HT1080 (cell line): Measurements from ENCODE around the gene AGBL4. TPM values are rescaled to one million over a fixed set of nuclear protein-coding genes. Genes with fewer than 3 reads are reported as not detected.
"Not testable (repeated sequence)": the region's sequence is repeated elsewhere in the genome, so short reads cannot be mapped to it uniquely, and the experiment has no call there.

Experiments used
- DNase-seq: peaks from one replicate; pipeline ENCODE4 v3.0.0-alpha.2; 2015; ENCODE audit warnings: low read depth
- total RNA-seq: library from RNA; depleted of rRNA; stranded (reverse); fragments of >200 nt; shearing (Covaris generic); gene quantifications from 2 replicates; pipeline ENCODE4 v1.2.3, GENCODE V29; 2014

The AGBL4 gene
- total RNA-seq, 1 experiment from 2014 or later: not detected

DNA sequence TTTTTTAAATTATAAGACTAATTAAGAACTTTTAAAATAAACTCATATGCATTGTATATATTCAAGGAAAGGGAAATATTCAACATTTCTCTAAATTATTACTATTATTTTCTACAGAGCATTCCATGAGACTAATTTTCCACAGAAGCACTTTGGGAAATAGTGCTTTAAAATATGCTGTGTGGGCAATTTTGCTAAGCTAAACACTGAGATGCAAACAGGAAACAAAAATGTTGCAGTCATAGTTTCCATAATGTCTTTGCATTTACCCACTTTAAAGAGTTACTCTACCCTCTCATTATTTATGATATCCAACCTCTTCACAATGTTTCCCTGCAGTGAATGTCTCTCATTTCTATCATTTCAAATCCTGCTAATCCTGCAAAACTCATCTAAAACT, 977.4 kb downstream of the AGBL4 start:
- no peak for DNase-seq

DNA sequence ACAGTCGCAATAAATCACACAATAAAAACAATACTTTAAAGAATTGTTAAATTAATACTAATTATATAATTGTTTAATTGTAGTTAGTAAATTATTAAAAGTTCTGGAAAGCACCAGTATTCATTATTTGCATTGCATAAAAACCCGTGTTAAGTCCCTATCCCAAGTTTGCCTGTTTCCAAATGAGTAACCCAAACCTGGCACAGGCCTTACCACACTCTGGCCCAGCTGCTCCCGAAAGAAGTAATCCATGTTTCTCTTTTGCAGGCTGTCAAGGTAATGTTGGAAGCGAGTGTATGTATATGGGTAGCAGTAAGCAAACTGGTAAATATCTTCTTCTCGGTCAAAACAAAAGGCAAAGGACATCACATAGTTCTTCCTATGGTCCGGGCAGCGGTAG, 978.4 kb downstream of the AGBL4 start:
- DNase-seq: no peak

DNA sequence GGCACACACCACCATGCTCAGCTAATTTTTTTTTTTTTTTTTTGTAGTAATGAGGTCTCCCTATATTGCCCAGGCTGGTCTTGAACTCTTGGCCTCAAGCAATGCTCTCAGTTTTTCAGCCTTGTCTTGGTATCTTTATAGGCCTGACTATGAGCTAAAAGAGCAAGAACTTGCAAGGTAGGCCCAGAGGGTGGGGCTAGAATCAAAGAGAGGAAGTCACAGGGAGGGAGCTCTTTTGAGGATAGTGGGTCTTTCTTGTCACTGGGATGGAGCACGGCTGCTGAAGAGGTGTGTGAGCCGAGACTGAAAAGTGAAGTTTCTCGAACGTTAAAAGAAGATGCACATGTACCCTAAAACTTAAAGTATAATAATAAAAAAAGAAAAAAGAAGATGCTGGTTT, 987.1 kb downstream of the AGBL4 start:
- DNase-seq: no peak

DNA sequence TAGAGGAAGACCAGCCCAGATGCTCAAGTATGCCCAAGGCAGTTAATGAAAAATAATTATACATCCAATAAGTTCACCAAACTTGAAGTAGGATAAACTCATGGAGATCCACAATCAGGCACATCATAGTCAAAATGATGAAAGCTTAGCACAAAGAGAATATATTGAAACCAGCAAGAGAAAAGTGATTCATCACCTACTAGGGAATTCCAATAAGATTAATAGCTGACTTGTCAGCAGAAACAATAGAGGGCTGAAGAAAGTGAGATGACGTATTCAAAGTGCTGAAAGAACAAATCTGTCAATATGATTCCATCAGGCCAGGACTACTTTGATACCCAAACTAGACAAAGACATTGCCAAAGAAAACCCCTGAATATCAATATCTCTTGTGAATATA, 995.4 kb downstream of the AGBL4 start:
- peak; percentile 10 for DNase-seq

DNA sequence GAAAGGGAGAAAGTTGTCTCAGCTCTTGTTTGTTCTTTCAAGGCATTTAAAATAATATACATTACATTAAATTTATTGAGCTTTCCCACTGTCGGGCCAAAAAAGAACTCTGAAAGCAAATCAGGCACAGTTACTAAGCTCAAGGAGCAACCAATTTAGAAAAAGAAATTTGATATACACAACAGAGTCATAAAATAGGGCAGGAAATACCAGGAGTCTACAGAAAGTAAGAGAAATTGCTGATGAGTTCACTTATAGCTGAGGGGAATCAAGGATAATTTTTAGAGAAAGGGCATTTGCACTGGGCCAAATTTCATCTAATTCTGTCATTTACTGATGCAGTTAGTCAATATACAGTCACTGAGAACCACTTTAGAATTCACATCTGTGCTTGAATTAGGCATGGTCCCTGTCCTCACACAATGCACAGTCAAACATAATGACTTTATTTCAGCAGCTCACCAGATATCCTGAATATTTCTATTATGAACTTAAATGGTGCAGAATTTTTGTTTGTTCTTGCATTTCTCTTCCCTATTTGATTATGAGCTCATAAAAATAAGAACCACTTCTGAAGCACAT, 997.4 kb downstream of the AGBL4 start:
- DNase-seq: no peak

DNA sequence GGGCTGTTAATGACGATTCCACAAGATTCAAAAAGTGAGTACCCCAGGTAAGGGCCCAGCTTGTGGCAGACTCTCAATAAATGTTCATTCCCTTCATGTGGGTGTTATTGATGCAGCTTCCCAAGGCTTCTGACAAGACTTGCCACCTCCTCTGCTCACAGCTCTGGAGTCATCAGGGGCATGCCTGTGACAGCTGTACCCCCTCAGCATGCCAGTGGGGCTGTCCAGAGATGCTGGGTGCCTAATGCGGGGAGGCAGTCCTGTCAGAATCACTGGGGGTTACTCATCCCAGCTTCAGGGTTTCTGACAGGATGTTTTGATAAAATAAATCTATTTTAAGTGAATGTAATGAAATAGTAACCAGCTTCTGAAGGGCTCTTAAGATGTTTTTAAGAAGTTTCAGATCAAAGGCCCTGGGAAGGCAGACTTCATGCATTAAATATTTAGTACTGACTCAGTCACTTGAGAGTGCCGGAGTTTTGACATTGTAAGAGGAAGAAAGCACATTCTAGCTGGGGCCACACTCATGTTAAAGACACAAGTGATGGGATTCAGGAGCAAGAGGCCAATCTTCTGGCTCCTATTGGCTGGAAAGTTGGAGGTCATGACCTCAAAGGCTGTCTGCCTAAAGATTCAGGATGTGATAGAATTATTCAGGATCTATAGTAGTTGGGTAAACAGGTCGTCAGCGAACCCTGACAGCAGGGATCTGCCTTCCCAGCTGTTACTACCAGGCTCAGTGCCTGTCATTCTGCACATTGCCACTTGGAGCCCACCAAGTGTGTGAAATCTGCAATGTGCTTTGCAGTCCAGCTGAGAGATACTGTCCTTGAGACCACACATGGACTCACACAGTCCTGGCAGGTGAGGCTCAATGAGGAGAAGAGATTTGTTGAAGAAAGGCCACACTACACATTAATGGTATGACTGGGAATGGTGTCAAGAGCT, 1007.5 kb downstream of the AGBL4 start:
- DNase-seq: peak; percentile 14

DNA sequence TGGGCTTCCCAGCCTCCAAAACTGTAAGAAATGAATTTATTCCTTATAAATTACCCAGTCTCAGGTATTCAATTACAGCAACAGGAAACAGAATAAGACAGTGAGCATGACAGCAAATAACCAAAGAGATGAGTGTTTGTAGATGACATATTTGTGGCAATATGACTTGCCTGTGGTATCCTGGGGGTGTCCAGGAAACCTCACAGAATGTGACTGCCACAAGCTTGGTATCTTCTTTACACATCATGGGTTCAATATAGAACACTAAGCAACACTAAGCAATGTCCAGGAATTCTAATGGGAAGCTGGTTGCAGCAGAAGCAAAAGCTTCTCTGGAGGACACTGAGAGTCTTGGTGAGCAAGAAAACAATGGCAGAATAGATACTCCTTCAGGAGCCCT, 1010.7 kb downstream of the AGBL4 start:
- peak; percentile 62 for DNase-seq

DNA sequence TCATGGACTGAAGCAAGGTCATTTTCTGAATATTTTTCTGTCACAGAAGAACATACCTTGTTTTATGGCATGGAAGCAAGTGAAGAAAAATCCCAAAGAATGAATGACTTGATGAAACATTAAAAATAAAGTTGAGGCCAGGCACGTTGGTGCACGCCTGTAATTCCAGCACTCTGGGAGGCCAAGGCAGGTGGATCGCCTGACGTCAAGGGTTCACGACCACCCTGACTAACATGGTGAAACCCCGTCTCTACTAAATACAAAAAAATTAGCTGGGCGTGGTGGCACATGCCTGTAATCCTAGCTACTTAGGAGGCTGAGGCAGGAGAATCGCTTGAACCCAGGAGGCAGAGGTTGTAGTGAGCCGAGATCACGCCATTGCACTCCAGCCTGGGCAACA, 1020.8 kb downstream of the AGBL4 start:
- not testable (repeated sequence) for DNase-seq

DNA sequence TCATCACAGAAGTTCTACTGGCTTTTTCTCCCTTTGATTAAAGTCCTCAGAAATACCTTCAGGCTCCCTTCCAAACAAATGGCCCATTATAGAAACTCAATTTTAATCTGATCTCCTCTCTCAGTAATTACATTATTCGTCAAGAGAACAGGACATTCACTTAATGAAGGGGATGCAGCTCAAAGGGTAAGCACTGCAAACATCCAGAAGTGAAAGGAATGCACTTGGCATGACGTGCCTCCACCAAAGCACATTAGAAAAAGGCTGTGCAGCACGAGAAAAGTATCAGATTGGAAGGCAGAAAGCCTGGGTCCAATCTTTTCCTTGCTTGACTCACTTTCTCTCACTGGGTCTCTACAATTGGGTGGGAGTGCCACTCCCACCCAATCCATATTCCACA, 1024.4 kb downstream of the AGBL4 start:
- DNase-seq: no peak

DNA sequence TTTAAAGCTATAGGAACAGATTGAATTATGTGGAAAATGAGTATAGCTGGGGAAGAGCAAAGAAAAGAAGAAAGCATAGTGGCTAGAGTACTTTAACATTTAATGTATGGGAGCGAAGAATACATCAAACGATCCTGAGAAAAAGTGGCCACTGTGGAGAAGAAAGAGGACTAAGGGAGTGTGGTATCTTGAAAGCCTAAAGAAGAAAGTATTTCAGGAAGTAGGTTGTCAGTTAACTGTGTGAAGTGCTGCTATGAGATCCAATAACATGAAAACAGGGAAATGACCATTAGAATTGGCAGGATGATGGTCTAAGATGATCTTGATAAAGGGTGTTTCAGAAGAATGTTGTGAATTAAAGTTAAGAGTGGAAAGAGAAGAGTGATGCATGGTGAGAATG, 1027.4 kb downstream of the AGBL4 start:
- DNase-seq: no peak

DNA sequence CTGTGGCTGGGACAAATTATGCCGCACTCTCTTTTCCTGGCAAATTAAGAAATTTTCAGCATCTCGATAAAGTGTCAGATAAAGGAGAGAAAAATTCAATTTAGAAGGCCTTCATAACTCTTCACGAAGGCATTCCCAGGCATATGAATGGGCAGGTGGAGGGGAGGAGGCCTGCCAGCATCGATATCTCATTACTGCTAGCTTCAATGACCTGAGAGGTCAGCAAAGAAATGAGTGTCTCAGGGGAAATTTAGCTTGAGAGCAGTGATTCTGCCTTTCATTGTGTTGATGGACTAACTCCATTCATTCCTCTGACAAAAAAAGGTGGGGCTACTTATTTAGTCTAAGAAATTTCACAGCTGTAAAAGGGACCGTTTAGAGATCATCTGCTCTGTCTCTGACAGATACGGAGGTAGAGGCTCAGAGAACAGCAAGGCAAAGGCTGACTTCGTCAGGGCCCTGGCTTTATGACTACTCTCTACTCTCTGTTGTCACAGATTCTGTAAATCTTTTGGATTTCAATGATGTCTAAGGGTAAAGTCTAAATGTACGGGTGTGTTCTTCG, 1035.0 kb downstream of the AGBL4 start:
- no peak for DNase-seq

DNA sequence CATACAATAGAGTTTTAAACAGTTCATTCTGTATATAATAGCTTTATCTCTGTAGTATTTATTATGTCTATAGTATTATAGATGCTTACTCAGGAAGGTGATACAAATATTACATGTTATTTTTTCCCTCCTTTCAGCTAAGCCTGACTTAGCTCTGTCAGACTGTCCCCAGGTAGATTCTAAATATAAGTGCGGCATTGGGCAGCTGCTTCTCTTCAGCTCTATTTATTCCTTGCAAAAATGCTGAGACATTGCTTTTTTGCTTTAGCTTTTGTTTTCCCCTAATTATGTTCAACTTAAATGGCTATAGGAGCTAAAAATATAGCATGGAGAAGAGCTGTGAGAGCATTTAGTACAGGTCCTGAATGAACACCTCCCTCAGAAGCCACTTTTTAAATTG, 1043.8 kb downstream of the AGBL4 start:
- no peak for DNase-seq

DNA sequence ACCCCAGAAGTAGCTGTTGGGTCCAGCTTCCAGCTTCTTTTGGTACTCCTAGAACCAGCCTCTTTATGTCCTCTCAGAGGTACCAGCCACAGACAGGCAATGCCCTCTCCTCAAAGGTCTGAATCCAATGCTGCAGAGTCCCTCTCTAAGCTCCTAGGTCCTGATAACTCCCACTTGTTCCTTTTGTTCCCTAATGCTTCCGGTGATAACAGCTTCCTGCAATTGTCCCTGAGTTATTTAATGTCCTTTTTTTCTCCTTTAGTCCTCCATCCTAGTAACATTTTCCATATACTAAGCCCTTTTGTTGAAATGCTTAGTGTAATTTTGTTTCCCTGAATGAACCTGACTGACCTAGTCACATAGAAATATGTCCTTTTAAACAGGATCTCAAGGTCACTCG, 1045.3 kb downstream of the AGBL4 start:
- DNase-seq: no peak

DNA sequence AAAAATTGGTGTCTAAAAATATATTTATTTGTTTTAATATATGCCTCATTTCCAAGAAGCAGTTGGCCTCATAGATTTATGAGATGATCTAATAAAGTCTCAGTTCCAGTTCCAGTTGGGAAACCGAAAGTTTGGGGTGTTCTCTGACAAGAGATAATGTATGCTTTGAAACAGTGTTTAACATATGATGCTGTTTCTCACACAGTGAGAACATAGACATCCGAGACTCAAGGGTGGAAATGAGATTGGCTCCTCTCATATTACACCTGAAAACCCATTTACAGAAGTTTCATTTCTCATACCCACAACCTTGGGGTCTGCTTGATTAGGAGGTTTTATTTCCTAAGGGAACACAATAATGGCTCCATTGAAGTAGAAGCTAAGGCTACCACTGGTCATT, 1046.5 kb downstream of the AGBL4 start:
- no peak for DNase-seq

DNA sequence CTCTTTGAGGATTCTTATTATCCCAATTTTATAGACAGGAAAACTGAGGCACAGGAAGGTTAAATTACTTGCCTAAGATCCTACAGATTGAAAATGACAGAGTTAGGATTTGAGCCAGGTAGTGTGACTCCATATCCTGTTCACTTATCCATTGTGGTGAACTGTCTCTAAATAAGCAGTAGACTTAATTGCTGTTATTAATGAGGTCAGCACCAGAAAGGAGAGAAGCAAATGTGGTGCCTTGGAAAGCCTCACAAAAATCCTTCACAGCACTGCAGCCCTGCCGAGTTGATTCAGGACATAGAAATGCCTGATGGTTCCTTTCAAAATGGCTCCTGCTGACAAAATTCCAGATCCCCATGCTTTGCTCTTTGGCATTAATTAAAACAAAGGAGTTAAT, 1053.8 kb downstream of the AGBL4 start:
- DNase-seq: no peak

DNA sequence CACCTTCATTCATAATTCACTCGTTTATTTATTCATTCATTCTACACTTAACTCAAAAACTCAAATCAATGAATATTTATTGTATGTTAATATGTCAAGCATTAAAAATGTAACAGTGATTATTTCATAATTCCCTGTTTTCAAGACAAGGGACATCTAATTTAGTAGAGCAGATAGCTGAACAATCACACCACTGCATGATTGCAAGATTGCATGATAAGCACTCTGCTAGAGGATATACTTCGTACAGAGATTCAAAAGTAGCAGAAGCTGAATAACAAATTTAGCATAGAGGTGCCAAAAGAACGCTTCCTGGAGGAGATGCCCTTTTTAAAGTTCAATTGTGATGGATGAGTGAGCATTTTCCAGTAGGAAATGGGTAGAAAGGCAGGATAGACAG, 1056.4 kb downstream of the AGBL4 start:
- DNase-seq: no peak

DNA sequence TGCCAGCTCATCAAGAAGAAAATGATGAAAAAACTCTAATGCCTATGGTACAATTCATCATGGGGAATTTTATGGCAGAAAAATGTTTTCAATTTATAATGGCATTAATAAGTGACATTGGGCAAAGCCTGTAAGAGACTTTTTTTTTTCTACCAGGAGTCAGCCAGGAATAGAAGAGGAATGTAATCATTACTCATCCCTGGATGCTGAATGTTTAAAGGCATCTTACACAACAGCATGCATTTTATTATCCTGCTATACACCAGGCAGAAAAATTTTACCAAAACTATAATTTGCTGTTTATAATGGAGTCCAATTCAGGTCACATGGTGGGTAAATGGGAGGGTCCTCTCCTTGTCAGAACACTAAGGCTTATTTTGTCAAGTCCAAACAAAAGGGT, 1057.2 kb downstream of the AGBL4 start:
- peak; percentile 57 for DNase-seq

DNA sequence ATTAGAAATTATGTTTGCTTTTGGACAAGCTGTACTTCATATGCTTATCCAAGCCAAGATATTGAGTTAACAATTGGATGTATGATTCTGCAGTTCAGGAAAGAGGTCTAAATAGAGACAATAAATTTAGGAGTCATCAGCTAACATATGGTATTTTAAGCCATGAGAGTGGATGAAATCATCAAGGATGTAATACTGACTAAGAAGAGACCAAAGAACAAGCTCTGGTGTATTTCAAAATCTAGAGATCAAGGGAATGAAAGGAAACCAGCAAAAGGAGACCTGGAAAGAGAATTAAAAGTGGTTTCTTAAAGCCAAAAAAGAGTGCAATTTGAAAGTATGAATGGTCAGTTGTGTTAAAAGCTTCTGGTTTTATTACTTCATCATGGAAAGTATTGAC, 1063.4 kb downstream of the AGBL4 start:
- DNase-seq: peak; percentile 25

DNA sequence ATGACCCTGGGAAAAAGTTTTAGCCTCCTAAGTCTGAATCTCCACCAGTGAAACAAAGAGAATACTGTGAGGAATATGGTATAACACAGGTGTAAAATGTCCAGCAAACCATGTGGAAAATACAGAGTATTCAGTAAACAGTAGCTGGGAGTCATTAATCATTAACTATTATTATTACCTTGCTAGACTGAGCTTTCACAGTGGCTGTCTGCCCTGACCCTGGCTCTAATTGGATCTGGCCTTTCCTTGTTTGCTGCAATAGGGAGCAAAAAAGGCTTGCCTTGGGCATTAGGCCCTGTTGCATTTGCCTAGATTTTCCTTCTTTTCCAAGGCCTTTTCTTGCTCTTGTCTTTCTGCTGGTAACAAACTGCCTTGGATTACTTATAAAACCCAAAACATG, 1068.0 kb downstream of the AGBL4 start:
- DNase-seq: no peak

DNA sequence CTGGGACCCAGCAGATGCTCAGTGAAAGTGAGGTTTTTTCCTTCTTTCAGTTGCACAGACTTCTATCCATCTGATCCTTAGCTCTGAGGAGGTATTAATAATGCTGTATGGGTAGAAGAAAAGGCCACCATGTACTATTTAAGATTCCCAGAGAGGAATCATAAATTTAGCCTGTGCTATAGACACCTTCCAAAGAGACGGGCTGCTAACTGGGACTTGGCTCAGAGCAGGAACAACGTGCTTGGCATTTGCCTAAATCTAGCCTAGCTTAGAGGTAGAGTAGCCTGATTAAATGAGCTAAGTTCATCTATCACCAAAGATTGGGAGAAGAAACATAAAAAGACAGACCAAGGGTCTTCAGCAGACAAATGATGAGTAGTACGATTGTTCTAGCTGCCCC, 1070.1 kb downstream of the AGBL4 start:
- DNase-seq: no peak

DNA sequence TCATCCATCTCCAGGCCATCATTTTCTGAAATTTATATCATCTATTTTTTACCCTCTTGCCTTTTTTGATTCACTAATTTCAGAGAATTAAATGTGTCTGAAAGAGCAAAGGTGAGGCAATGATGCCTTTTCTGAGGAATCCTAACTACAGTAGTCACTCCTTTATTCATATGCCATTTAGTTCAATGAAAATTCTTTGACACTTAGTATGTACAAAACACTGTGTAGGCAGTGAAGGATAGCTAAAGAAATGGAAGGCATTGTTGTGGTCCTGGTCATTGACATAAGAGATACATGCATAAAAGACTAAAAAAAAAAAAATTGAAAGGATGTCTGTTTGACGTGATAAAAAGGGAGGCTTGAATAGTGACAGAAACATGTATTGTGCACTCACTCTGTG, 1075.2 kb downstream of the AGBL4 start:
- no peak for DNase-seq

DNA sequence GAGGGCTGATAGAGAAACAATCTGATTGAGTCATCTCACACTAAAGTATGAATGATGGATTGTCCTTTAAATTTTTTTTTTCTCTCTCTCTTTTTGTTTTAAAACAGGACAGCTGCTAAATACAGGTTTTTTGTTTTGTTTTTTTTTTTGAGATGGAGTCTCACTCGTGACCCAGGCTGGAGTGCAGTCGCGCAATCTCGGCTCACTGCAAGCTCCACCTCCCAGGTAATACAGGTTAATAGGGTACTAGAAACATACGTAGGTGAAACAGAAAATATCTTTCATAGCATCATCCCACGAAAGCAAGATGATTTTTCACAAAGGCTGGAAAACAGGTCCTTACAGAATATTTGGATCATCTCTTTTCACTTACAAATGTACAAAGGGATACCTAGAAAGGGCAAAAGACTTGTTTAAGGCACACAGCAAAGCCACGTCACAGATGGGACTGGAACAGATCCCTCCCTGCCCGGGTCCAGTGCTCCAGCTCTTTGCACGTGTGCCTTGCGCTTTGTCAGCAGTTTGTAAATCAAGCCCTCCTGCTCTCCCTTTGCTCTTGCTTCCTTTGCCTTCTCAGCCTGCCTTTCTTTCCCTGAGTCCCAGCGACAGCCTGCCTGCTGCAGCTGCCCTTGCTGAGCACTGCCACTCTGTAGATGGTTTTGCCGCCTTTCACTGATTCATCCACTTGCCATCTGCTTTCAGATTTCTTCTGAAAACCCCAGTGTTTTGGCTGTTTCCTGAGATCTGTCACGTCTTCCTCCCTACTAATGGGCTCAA, 1075.8 kb downstream of the AGBL4 start:
- DNase-seq: no peak
